ENCODE data around the gene ZNF502. TPM values are rescaled to one million over a fixed set of nuclear protein-coding genes. Genes with fewer than 3 reads are reported as not detected.
A peak's percentile ranks its signal among the peaks of the same experiment; 100 is the strongest.

The ZNF502 gene
- total and polyA plus RNA-seq, 2 experiments from 2014 or later: 2.9 to 3.2 TPM

GRCh38 chr3:44721231-44722102 is 9.0 kb downstream of the ZNF502 start:
- H3K36me3 ChIP-seq (ENCODE audit: insufficient read depth): peaks cover 49% of the 10 kb centered on the region
- no peak overlapping the region for H3K4me2 ChIP-seq
- no peaks in the 10 kb centered on the region for H3K27me3 ChIP-seq (ENCODE audit: insufficient read depth)
- H4K20me1 ChIP-seq (replicated peaks; ENCODE audit: insufficient read depth): no peaks in the 10 kb centered on the region
- H3K9me2 ChIP-seq (ENCODE audit: insufficient read depth): no peaks in the 10 kb centered on the region
- ATAC-seq (no peak), DNase-seq (ENCODE audit: low spot score) (peak; percentile 30)
- H2AFZ ChIP-seq: no peak overlapping the region
- TF ChIP-seq JUNB (IDR thresholded peaks at IDR 0.05; ENCODE audit: unreplicated experiment): no peak
- H3K79me2 ChIP-seq (replicated peaks; ENCODE audit: insufficient read depth): no peaks in the 10 kb centered on the region
- peaks cover 7% of the 10 kb centered on the region for H3K27me3 Mint-ChIP-seq (ENCODE audit: insufficient read depth, low read depth, poor library complexity)
- H3F3A ChIP-seq (replicated peaks; ENCODE audit: low read depth): no peaks in the 10 kb centered on the region
- no peak overlapping the region for H3K4me3 Mint-ChIP-seq
- H3K4me1 Mint-ChIP-seq: no peaks in the 10 kb centered on the region
- H3K4me1 ChIP-seq (ENCODE audit: insufficient read depth): no peaks in the 10 kb centered on the region
- H3K9me3 Mint-ChIP-seq: peaks cover 96% of the 10 kb centered on the region
- no peak overlapping the region for H3K27ac Mint-ChIP-seq
- peaks cover 91% of the 10 kb centered on the region for H3K36me3 Mint-ChIP-seq (ENCODE audit: low read depth)
- peak overlapping the region; percentile 6; the same call in 1 of the 2 replicates for H3K4me3 ChIP-seq
- no peak overlapping the region for H3K27ac ChIP-seq (ENCODE audit: low read depth)

GRCh38 chr3:44722103-44722401 is 9.6 kb downstream of the ZNF502 start:
- Histone ChIP-seq H4K20me1 (replicated peaks; ENCODE audit: insufficient read depth) (no peaks in the 10 kb centered on the region), H3K79me2 (replicated peaks; ENCODE audit: insufficient read depth) (no peaks in the 10 kb centered on the region), H3K4me3 (no peak overlapping the region), H3K4me2 (no peak overlapping the region), H3K36me3 (ENCODE audit: insufficient read depth) (peaks cover 46% of the 10 kb centered on the region), H3F3A (replicated peaks; ENCODE audit: low read depth) (no peaks in the 10 kb centered on the region), H3K27ac (ENCODE audit: low read depth) (no peak overlapping the region), H2AFZ (no peak overlapping the region), H3K9me2 (ENCODE audit: insufficient read depth) (no peaks in the 10 kb centered on the region), H3K4me1 (ENCODE audit: insufficient read depth) (no peaks in the 10 kb centered on the region), H3K27me3 (ENCODE audit: insufficient read depth) (no peaks in the 10 kb centered on the region)
- no peak for ATAC-seq
- peaks cover 87% of the 10 kb centered on the region for H3K36me3 Mint-ChIP-seq (ENCODE audit: low read depth)
- no peak overlapping the region for H3K4me3 Mint-ChIP-seq
- H3K27ac Mint-ChIP-seq: no peak overlapping the region
- no peak for DNase-seq (ENCODE audit: low spot score)
- no peaks in the 10 kb centered on the region for H3K4me1 Mint-ChIP-seq
- peaks cover 93% of the 10 kb centered on the region for H3K9me3 Mint-ChIP-seq
- TF ChIP-seq REST (IDR thresholded peaks at IDR 0.05; ENCODE audit: unreplicated experiment): no peak
- TF ChIP-seq ZNF331 (CRISPR knock-in tag; IDR thresholded peaks at IDR 0.05; ENCODE audit: low read depth): no peak
- no peak for TF ChIP-seq EZH2phosphoT487 (IDR thresholded peaks at IDR 0.05; ENCODE audit: unreplicated experiment)
- TF ChIP-seq CREB1 (CRISPR knock-in tag; IDR thresholded peaks at IDR 0.05; ENCODE audit: low read depth): no peak
- TF ChIP-seq CTCF (conservative IDR thresholded peaks at IDR 0.05; ENCODE audit: low read depth in 2 of 2): no peak
- TF ChIP-seq POLR2AphosphoS5 (IDR thresholded peaks at IDR 0.05; ENCODE audit: low read depth): no peak
- H3K27me3 Mint-ChIP-seq (ENCODE audit: insufficient read depth, low read depth, poor library complexity): peaks cover 7% of the 10 kb centered on the region
